ENCODE data around the gene GREM2.

DNA sequence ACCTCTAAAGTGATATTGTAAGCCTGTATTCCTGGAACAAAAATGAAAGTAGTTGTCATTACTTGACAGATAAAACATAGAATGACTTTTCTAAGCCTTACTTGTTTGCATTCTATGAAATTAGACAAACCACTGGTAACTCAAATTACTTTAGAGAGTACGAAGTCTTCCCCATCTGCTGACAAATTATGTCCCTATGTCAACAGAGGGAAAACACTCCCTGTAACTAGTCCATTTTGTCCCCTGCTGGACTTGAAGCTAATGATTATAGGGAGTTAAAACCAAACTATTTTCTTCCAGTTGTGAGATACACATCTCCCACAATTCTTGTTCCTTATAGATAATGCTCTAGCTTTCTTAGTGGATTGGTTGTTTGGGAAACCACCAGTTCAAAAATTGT lies 39.6 kb downstream of the GREM2 start:
- TF ChIP-seq, protein P1, sequence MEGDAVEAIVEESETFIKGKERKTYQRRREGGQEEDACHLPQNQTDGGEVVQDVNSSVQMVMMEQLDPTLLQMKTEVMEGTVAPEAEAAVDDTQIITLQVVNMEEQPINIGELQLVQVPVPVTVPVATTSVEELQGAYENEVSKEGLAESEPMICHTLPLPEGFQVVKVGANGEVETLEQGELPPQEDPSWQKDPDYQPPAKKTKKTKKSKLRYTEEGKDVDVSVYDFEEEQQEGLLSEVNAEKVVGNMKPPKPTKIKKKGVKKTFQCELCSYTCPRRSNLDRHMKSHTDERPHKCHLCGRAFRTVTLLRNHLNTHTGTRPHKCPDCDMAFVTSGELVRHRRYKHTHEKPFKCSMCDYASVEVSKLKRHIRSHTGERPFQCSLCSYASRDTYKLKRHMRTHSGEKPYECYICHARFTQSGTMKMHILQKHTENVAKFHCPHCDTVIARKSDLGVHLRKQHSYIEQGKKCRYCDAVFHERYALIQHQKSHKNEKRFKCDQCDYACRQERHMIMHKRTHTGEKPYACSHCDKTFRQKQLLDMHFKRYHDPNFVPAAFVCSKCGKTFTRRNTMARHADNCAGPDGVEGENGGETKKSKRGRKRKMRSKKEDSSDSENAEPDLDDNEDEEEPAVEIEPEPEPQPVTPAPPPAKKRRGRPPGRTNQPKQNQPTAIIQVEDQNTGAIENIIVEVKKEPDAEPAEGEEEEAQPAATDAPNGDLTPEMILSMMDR (conservative IDR thresholded peaks at IDR 0.05) = no peak
- no peak for TF ChIP-seq ZFX (IDR thresholded peaks at IDR 0.05)

Data from C4-2B (cell line).